HG02642 (cell line): ENCODE data around the gene OBI1.
A peak's percentile ranks its signal among the peaks of the same experiment; 100 is the strongest.

ENCODE experiments used
- ATAC-seq: cut with Tn5 transposase; IDR thresholded peaks from one replicate; pipeline ENCODE4 v1.9.1; 2021; ENCODE audit warnings: mild to moderate bottlenecking; ENCODE audit not compliant: unreplicated experiment, poor library complexity

The OBI1 gene

GRCh38 chr13:78604782-78605611, 54.0 kb downstream of the OBI1 start:
- no peak for ATAC-seq

DNA sequence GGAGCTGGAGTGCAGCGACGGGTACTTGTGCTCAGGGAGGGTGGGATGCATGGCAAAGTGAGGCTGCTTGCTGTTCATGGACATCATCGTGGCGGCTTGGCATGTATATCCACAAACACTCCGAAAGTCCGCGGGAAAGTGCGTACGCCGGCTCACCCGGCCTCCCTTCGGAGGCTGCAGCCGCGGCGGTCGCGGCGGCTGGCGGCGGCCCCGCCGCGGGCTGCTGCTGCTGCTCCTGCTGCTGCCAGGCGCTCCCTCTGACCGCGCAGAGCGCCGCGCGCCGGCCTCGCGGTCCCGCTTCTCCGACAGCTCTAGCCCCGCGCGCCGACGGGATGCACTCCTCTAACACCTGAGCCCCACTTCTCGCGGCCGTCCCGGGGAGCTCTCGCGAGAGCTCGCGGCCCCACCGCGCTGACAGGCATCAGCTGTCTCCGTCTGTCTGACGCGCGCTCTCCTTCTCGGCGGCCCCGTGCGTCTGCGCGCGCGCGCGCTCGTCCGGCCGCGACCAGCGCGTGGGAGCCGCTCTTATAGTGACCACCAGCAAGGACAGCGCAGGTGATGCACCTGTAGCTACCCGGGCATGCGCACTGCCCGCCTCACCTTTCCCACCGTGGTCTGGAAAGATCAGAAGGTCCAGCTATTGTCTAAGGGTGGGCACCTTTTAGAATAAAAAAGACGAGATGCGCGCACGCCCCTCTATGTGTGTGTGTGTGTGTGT, 55.6 kb downstream of the OBI1 start, which contains the start of gene POU4F1:
Gene POU4F1, minus strand, starts transcription at position 313 of the 718 bp plus-strand sequence. Its CDS starts 226 bp downstream, at position 87.
- peak; percentile 87 for ATAC-seq

DNA sequence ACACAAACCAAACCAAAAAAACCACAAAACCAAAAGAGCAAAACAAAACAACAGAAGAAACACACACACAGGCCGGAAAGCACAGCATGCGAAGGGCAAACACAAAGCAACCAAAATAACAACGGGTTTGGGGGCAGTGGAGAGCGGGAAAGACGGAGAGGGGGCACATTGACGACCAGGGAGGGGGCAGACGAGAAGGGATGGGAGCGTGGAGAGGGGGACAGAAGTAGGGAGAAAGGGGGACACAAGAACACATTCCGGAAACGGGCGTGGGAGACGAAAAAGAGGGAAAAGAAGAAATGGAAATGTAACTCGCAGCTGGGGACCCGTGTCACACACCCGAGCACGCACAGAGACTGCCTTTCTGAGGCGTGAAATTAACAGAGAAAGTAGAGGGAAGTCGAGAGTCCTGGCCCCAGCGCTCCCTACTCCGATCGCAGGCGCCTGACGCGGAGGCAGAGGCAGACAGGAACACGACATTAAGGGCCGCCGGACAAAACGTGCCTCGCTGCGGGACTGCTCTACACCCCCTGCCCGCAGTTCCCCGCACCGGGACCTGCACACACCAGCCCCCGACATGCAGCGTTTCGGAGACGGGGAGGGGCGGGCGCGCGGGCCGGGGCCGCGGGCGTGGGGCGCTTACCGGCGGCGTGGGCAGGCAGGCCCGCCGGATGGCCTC, 56.3 kb downstream of the OBI1 start:
- ATAC-seq: peak; percentile 24

- no peak for ATAC-seq
Observed at GRCh38 chr13:78601874-78602560, 56.9 kb downstream of the OBI1 start.

GRCh38 chr13:78601124-78601873, 57.7 kb downstream of the OBI1 start:
- no peak for ATAC-seq

DNA sequence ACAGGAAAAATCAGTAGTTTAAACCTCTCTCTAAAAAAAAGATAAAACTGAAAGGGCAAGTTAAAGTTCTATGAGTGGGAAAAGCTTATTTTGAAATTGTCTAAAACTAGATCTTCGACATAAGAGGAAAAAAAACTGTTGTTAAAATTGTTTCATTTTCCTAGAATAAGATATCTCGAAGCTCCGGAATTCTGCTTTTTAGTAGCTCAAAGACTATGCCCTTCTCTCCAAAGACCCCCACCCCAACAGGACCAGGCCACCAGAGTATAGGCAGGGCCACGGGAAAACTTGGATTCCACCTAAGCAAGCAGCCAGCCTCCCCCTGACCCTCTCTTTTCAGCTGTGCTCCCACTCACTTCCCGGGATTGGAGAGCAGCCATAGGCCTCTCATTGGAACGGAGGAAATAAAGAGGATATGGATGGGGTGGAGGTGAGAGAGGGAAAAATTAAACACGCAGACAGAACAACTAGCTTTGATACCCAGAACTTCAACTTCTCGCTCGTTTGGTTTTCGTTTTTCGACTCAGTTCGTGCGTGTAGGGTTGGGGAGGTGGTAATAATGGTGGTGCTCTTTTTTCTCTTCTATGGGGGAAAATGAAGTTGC, 58.6 kb downstream of the OBI1 start:
- no peak for ATAC-seq

DNA sequence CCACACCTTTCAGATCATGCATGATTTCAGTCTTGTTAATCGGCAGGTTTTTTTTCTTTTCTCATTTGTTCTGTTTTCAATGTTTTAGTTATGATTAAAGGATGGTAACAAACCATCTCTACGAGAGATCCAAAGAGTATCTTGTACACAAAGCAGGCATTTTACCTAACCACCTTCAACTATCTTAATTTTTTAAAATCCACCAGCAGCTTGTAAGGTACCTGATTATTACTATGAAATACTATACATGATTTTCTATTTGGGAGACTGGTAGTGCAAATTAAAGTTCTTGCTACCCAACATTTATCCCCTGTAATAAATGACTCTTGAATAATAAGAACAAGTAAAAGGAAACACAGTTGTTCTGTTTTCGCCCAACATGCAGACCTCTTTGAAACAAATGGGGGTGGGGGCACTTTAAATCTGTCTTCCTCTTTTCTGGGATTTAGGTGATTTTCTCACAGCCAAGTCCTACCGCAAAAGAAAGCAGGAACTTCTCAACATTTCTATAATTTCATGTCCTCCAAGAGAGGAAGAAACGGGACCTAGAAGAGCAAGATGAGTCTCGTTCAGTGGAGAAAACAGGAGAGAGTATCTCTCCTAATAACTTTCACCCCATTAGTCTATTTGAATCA, 59.2 kb downstream of the OBI1 start:
- no peak for ATAC-seq

DNA sequence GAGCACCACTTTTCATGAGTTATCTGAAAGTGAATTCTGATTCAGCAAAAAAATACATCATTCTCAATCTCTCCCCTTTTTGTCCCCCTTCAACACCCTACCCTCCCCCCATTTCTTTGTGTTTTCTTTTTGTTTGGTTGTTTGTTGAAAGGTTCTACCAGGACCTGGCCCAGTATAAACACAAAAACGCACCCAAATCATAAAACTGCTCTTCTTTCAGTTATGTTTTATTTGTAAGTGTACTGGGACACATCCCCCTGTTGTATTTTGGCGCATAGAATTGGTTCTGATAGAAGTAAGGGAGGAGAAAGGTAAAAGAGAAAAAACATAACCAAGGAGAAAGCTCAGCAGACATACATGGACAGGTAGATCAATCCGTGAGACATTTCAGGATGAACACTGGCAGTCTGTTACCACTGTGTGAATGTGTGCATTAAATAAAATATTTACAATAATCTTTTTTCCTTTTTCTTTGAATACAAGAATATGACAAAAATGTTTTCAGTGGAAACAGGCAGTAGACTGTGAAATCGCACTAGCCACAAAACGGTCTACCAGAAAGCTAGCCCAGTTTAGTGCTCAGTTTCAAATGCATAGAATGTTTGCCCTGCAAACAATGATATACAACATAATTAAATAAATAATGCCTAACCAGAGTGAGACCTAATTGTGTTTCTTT, 59.9 kb downstream of the OBI1 start:
- ATAC-seq: no peak

- no peak for ATAC-seq
Observed at GRCh38 chr13:78598116-78598781, 60.7 kb downstream of the OBI1 start.

GRCh38 chr13:78597602-78597932, 61.4 kb downstream of the OBI1 start:
- ATAC-seq: no peak

- no peak for ATAC-seq
Observed at GRCh38 chr13:78596736-78597601, 62.0 kb downstream of the OBI1 start.

- peak; percentile 18 for ATAC-seq
Observed at GRCh38 chr13:78596399-78596735, 62.6 kb downstream of the OBI1 start.

DNA sequence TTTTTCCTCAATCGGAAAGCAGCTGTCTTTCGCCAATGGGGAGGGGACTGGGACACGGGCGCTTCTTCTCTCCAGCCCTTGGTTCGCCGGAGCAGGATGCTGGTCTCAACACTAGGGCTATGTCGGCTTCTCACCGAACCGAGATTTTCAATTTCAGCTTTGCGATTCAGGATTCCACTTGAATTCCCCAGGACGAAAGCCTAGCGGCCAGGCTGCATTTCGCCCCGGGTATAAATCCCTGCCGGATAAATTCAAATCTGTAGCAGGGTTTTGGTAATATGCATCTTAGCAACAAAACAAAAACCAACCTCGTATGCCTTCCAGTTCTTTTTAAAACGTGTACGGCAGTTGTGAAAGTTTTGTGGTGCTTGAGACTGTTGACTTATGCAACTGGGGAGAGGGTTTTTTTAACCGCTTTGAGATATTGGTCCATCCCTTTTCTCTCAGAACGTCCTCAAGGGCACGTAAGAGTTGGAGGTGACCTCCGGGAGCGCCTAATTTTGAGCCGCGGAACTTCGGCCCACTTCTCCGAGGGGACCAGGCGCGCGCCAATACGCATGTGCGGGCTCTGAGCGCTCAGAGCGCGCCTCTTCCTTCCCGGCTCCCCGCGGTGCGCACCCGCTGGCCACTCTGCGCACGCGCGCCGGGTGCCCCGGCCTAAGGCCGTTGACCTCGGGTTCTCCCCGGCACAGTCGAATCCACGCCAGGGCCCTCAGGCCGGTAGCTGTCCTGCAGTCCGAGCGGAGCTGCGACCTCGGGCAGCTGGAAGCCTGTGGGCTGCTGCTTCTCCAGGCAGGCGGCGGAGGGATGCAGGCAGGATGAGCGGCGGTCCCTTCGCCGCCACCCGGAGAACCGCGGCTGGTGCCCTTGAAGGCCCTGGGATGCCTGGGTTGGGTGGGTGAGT, 63.2 kb downstream of the OBI1 start:
- ATAC-seq: peak; percentile 83

- ATAC-seq: no peak
Observed at GRCh38 chr13:78594456-78594975, 64.4 kb downstream of the OBI1 start.

- no peak for ATAC-seq
Observed at GRCh38 chr13:78593652-78594455, 65.1 kb downstream of the OBI1 start.
